Measurements from ENCODE around the gene GALM. TPM values are rescaled to one million over a fixed set of nuclear protein-coding genes. Genes with fewer than 3 reads are reported as not detected.

GALM gene
- total and polyA plus RNA-seq, 4 donors: 20.5 to 32.8 (median 26.1) TPM

GRCh38 chr2:38617301-38617700 is 48.6 kb upstream of the GALM start:
- 94% methylated on average over 3 of the region's 3 CpGs for WGBS
- H3K4me1 ChIP-seq (ENCODE audit: control insufficient read depth in 4 of 4, insufficient read depth in 4 of 4, low read length in 3 of 4): no peaks in the 10 kb centered on the region
- no peaks in the 10 kb centered on the region for H3K9me3 ChIP-seq (ENCODE audit: control insufficient read depth in 4 of 4, low read length in 3 of 4)

More at GRCh38 chr2:38617301-38617700, 48.6 kb upstream of the GALM start:
- H3K4me3 ChIP-seq (ENCODE audit: low read depth in 1 of 3, low read length in 3 of 3): no peak overlapping the region
- no peak overlapping the region for H3K27ac ChIP-seq (ENCODE audit: low read depth in 1 of 2, low read length in 2 of 2)
- H3K27me3 ChIP-seq (ENCODE audit: control insufficient read depth in 4 of 4, insufficient read depth in 4 of 4, low read length in 3 of 4): no peaks in the 10 kb centered on the region
- TF ChIP-seq TAF1 (conservative IDR thresholded peaks at IDR 0.05) (no peak), RAD21 (IDR thresholded peaks at IDR 0.05) (no peak), MAX (IDR thresholded peaks at IDR 0.05) (no peak), ATF3 (IDR thresholded peaks at IDR 0.05) (no peak), REST (IDR thresholded peaks at IDR 0.05) (no peak), FOXA1 (IDR thresholded peaks at IDR 0.05) (no peak), EGR1 (IDR thresholded peaks at IDR 0.05; ENCODE audit: low read depth in 2 of 2) (no peak), SP1 (IDR thresholded peaks at IDR 0.05) (no peak), HNF4G (IDR thresholded peaks at IDR 0.05) (no peak), CTCF (IDR thresholded peaks at IDR 0.05; ENCODE audit: low read depth, low read length, missing input control) (no peak), GABPA (IDR thresholded peaks at IDR 0.05 in 1 of 2, conservative IDR thresholded peaks at IDR 0.05 in 1 of 2) (no peak), YY1 (IDR thresholded peaks at IDR 0.05) (no peak), JUND (IDR thresholded peaks at IDR 0.05) (no peak), HNF4A (conservative IDR thresholded peaks at IDR 0.05) (no peak), FOXA2 (IDR thresholded peaks at IDR 0.05) (no peak), ZBTB33 (IDR thresholded peaks at IDR 0.05) (no peak), RXRA (IDR thresholded peaks at IDR 0.05) (no peak), NR2F2 (IDR thresholded peaks at IDR 0.05) (no peak)
- no peaks in the 10 kb centered on the region for H3K36me3 ChIP-seq (ENCODE audit: control insufficient read depth in 4 of 4, insufficient read depth in 3 of 4, low read depth in 1 of 4, low read length in 3 of 4)
- H3K9ac ChIP-seq (ENCODE audit: low read depth in 1 of 2, low read length in 2 of 2): no peak overlapping the region
- DNase-seq (ENCODE audit: low spot score): no peak

All from liver (tissue), 9 donors.